Ovary (tissue), 9 donors: ENCODE measurements around the gene RNF181. TPM values are rescaled to one million over a fixed set of nuclear protein-coding genes. Genes with fewer than 3 reads are reported as not detected.

Experiments
- DNase-seq, 5 donors: peaks; one replicate each; pipeline ENCODE4 v3.0.0-alpha.2; 2019 to 2020
- H3K27ac ChIP-seq, 2 donors: fragments of 200-600 bp; one replicate each; pipeline versions ENCODE4 v1.5.1 to v1.8.0; 2019 to 2022
- H3K27me3 ChIP-seq: fragments of 200-600 bp; one replicate; pipeline ENCODE4 v1.8.0; 2022
- H3K36me3 ChIP-seq: fragments of 200-600 bp; sonication (generic); one replicate; pipeline ENCODE4 v1.5.1; 2019
- H3K4me1 ChIP-seq: one replicate; pipeline ENCODE4 v1.8.1; 2013; ENCODE audit warnings: mild to moderate bottlenecking, moderate library complexity; ENCODE audit not compliant: insufficient read depth
- H3K4me3 ChIP-seq: fragments of 200-600 bp; sonication (generic); one replicate; pipeline ENCODE4 v1.5.1; 2017
- H3K9me3 ChIP-seq, 2 donors: fragments of 200-600 bp in 1 of 2; sonication (generic) in 1 of 2; one replicate each; pipeline versions ENCODE4 v1.5.1 to v1.8.1; 2013 to 2019; ENCODE audit warnings: mild to moderate bottlenecking in 1 of 2, moderate library complexity in 1 of 2
- EP300 ChIP-seq: sonication (generic); formaldehyde crosslinking; IDR thresholded peaks from one replicate; pipeline ENCODE4 v1.6.1; 2017; ENCODE audit warnings: antibody characterized with exemption
- POLR2A ChIP-seq: fragments of 450-650 bp; IDR thresholded peaks from one replicate; pipeline ENCODE4 v1.6.1; 2017; ENCODE audit warnings: antibody characterized with exemption, mild to moderate bottlenecking, moderate library complexity
- WGBS, 3 donors: extraction: QIAGEN DNeasy Blood & Tissue Kit in 1 of 3; methylation state at CpG; one replicate each; pipeline versions ENCODE4 v1.1.5 to v1.1.7; 2013 to 2017; 5-methylcytosine and 5-hydroxymethylcytosine counted together
- intact Hi-C, 4 donors: fragments of 100-400 bp; cut with DNase I; formaldehyde crosslinking; loops; one replicate each; pipeline versions ENCODE4 v1.11.0 to v1.15.1; 2022 to 2023
- polyA plus RNA-seq, 2 donors: library from polyadenylated mRNA; stranded (reverse); fragments of 200-250 nt in 1 of 2; fragments of 350-450 nt in 1 of 2; fragmentation: Illumina TruSeq in 1 of 2; extraction: RNeasy Lipid Tissue Mini Kit (QIAGEN cat#74804) in 1 of 2; gene quantifications; one replicate each; pipeline ENCODE4 v1.2.3, GENCODE V29; 2013 to 2014
- total RNA-seq, 7 donors: library from RNA; depleted of rRNA in 2 of 7; stranded (reverse); fragments of >200 nt in 2 of 7; fragmentation: NEBNext Ultra II Directional in 3 of 7; extraction: Animal tissue kit (Norgen Biotek cat#: 25700) in 3 of 7; gene quantifications; one replicate each; pipeline versions ENCODE4 v1.1.0 to v1.2.4, GENCODE V29; 2016 to 2023
- TF ChIP-seq, protein P1 (sequence below), 3 donors: fragments of 450-650 bp in 2 of 3; fragments of 200-600 bp in 1 of 3; IDR thresholded peaks; one replicate each; pipeline versions ENCODE4 v1.5.1 to v1.8.0; 2016 to 2022; ENCODE audit warnings: antibody characterized with exemption in 3 of 3, mild to moderate bottlenecking in 1 of 3
- donor health status: DM: no; HTN: no; CAD: no; lungs with moderate emphysema.
- donor health status: DM: no; HTN: no; CAD: no.
- donor health status: Bipolar disorder and iron deficiency.
- donor health status: DM: yes; HTN: yes; CAD: no.
- donor health status: DM: no; HTN: no; CAD: no.
- donor health status: DM: yes; HTN: yes; CAD: no.

Gene RNF181
- total and polyA plus RNA-seq, 9 donors = 61.1 to 148 (median 93.8) TPM

DNA sequence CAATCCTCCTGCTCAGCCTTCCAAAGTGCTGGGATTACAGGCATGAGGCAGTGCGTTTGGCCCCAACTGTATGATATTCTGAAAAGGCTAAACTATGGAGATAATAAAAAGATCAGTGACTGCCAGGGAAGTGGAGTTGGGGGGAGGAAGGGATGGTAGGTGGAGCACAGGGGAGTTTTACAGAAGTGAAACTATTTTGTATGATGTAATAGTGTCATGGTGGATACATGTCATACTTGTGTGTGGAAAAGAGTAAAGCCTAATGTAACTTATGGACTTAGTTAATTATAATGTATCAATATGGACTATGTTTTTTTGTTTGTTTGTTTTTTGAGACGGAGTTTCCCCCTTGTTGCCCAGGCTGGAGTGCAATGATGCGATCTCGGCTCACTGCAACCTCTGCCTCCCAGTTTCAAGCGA is 31.4 kb upstream of the RNF181 start:
- intact Hi-C loops = no loop called here
- Histone ChIP-seq H3K4me3 (no peak overlapping the region), H3K27ac (no peak overlapping the region), H3K9me3 (no peaks in the 10 kb centered on the region), H3K36me3 (no peaks in the 10 kb centered on the region), H3K4me1 (peaks cover 6% of the 10 kb centered on the region), H3K27me3 (no peaks in the 10 kb centered on the region)
- 80 to 83% (median 81%) methylated on average over 5 of the region's 5 CpGs for WGBS, 3 donors
- TF ChIP-seq POLR2A = no peak
- TF ChIP-seq EP300 = no peak
- TF ChIP-seq, protein P1, sequence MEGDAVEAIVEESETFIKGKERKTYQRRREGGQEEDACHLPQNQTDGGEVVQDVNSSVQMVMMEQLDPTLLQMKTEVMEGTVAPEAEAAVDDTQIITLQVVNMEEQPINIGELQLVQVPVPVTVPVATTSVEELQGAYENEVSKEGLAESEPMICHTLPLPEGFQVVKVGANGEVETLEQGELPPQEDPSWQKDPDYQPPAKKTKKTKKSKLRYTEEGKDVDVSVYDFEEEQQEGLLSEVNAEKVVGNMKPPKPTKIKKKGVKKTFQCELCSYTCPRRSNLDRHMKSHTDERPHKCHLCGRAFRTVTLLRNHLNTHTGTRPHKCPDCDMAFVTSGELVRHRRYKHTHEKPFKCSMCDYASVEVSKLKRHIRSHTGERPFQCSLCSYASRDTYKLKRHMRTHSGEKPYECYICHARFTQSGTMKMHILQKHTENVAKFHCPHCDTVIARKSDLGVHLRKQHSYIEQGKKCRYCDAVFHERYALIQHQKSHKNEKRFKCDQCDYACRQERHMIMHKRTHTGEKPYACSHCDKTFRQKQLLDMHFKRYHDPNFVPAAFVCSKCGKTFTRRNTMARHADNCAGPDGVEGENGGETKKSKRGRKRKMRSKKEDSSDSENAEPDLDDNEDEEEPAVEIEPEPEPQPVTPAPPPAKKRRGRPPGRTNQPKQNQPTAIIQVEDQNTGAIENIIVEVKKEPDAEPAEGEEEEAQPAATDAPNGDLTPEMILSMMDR (IDR thresholded peaks at IDR 0.05) = no peak
- DNase-seq = no peak

DNA sequence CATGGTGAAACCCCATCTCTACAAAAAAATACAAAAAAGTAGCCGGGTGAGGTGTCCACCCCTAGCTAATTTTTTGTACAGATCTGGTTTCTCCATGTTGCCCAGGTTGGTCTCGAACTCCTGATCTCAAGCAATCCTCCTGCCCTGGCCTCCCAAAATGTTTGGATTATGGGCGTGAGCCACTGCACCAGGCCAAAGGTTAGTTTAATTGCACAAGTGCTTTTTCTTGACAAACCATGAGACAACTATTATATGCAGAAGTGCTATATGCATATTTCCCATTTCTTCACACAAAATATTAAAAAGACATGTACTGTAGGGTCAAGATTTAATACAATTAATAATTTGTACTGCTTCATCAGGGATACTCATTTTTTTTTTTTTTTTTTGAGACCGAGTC is 29.3 kb upstream of the RNF181 start:
- H3K36me3 ChIP-seq = no peaks in the 10 kb centered on the region
- TF ChIP-seq, protein P1 (IDR thresholded peaks at IDR 0.05) = no peak
- TF ChIP-seq POLR2A (no peak), EP300 (no peak)
- WGBS, 3 donors = 84 to 85% (median 84%) methylated on average over 4 of the region's 4 CpGs
- H3K27ac ChIP-seq = no peak overlapping the region
- no peaks in the 10 kb centered on the region for H3K9me3 ChIP-seq
- H3K4me3 ChIP-seq = no peak overlapping the region
- intact Hi-C loops = no loop called here
- no peaks in the 10 kb centered on the region for H3K27me3 ChIP-seq
- peaks cover 2% of the 10 kb centered on the region for H3K4me1 ChIP-seq
- DNase-seq = no peak

DNA sequence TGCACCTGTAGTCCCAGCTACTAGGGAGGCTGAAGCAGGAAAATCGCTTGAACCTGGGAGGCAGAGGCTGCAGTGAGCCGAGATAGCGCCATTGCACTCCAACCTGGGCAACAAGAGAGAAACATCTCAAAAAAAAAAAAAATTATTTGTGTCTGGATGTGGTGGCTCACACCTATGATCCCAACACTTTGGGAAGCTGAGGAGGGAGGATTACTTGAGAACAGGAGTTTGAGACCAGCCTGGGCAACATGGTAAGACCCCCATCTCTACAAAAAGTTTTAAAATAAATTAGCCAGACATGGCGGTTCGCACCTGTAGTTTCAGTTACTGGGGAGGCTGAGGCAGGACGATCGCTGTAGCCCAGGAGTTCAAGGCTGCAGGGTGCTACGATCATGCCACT is 19.8 kb upstream of the RNF181 start:
- H3K27ac ChIP-seq = no peak overlapping the region
- intact Hi-C loops = no loop called here
- H3K4me3 ChIP-seq = no peak overlapping the region
- no peaks in the 10 kb centered on the region for H3K4me1 ChIP-seq
- H3K27me3 ChIP-seq = no peaks in the 10 kb centered on the region
- TF ChIP-seq, protein P1 (IDR thresholded peaks at IDR 0.05) = no peak
- TF ChIP-seq POLR2A (no peak), EP300 (no peak)
- WGBS, 3 donors = 77 to 87% (median 79%) methylated on average over 8 of the region's 8 CpGs
- no peak for DNase-seq
- no peaks in the 10 kb centered on the region for H3K36me3 ChIP-seq
- H3K9me3 ChIP-seq = no peaks in the 10 kb centered on the region

DNA sequence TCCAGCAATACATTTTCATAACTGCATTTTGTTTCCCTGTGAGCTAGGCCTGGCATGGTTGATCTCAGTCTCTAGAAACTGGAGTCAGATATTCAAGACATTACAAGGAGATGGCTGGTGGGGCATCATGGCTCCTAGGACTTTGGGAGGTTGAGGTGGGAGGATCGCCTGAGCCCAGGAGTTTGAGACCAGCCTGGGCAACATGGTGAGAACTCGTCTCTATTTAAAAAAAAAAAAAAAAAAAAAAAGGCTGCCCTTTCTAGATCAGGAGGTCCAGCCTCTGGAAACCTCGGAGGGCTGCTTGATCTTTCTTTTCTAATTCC is 18.5 kb upstream of the RNF181 start:
- 71 to 79% (median 72%) methylated on average over 3 of the region's 3 CpGs for WGBS, 3 donors
- Histone ChIP-seq H3K27me3 (no peaks in the 10 kb centered on the region), H3K9me3 (no peaks in the 10 kb centered on the region), H3K36me3 (no peaks in the 10 kb centered on the region), H3K4me3 (no peak overlapping the region), H3K4me1 (no peaks in the 10 kb centered on the region), H3K27ac (no peak overlapping the region)
- TF ChIP-seq POLR2A = no peak
- TF ChIP-seq, protein P1 (IDR thresholded peaks at IDR 0.05) = no peak
- no peak for TF ChIP-seq EP300
- no peak for DNase-seq
- intact Hi-C loops = no loop called here
